Cardiac fibroblast (primary cell): ENCODE measurements around the gene FAM193B.

Experiments
- DNase-seq, 2 donors: peaks; one replicate each; pipeline versions ENCODE4 v3.0.0 to v3.0.0-alpha.2; 2010; ENCODE audit warnings: low read depth in 2 of 2
- H3K4me3 ChIP-seq, 2 donors: replicated peaks in 1 of 2; 1 replicate in 1 of 2; 2 replicates in 1 of 2; pipeline ENCODE4 v1.5.1; 2011; ENCODE audit warnings: low read depth in 2 of 2, low read length in 2 of 2, mild to moderate bottlenecking in 2 of 2, moderate library complexity in 1 of 2
- TF ChIP-seq, protein P1 (sequence below): IDR thresholded peaks from one replicate; pipeline ENCODE4 v1.5.1; 2011; ENCODE audit warnings: low read depth, mild to moderate bottlenecking, low read length, inconsistent platforms

The FAM193B gene

DNA sequence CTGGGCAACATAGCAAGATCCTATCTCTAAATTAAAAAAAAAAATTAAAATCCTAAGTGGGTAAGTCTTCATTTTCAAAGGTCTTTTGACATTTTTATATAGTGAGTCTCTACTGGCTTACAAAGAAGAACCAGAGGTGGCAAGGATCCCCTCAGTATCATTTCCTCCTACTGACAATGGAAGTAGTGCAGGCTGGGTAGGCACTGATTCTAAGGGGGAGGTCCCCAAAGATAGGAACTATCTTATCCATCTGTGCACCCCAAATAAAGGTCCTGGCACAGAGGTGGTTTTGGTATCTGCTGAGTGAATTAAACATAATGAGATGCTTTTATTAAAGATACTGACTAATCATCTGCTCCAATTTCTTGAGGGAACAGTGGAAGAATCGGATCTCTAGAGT is 4.2 kb downstream of the FAM193B start:
- no peak overlapping the region for H3K4me3 ChIP-seq
- no peak for DNase-seq
- TF ChIP-seq, protein P1, sequence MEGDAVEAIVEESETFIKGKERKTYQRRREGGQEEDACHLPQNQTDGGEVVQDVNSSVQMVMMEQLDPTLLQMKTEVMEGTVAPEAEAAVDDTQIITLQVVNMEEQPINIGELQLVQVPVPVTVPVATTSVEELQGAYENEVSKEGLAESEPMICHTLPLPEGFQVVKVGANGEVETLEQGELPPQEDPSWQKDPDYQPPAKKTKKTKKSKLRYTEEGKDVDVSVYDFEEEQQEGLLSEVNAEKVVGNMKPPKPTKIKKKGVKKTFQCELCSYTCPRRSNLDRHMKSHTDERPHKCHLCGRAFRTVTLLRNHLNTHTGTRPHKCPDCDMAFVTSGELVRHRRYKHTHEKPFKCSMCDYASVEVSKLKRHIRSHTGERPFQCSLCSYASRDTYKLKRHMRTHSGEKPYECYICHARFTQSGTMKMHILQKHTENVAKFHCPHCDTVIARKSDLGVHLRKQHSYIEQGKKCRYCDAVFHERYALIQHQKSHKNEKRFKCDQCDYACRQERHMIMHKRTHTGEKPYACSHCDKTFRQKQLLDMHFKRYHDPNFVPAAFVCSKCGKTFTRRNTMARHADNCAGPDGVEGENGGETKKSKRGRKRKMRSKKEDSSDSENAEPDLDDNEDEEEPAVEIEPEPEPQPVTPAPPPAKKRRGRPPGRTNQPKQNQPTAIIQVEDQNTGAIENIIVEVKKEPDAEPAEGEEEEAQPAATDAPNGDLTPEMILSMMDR = no peak

- no peak overlapping the region for H3K4me3 ChIP-seq
- TF ChIP-seq, protein P1 = no peak
- no peak for DNase-seq
Observed at GRCh38 chr5:177548495-177548894, 5.9 kb downstream of the FAM193B start.

GRCh38 chr5:177547736-177548135 is 6.6 kb downstream of the FAM193B start:
- TF ChIP-seq, protein P1 = no peak
- DNase-seq = no peak

DNA sequence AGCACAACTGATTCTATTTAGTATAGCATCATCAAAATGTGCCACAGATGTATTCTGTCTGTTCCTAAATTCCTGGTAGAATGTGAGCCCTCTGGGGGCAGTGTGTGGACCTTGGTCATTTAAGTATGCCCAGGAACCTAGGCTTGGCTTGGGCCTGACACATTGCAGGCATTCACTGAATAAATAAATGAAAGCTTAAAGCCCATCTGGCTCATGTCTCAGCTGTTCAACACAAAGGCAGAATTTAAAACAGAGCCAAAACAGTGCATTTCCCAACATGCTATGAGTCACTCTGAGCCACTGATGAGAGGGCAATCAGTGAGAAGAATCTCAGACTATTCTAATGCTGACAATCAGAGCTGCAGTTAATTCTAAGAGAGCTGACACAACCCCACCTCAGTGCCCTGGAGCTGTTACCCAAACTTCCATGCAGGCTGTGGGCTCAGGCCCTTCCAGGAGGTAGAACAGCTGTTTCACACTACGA is 8.1 kb downstream of the FAM193B start:
- TF ChIP-seq, protein P1 = no peak
- DNase-seq = peak; percentile 97 to 99
- no peak overlapping the region for H3K4me3 ChIP-seq

More at GRCh38 chr5:177547736-177548135, 6.6 kb downstream of the FAM193B start:
- H3K4me3 ChIP-seq = no peak overlapping the region

GRCh38 chr5:177545487-177546257 is 8.7 kb downstream of the FAM193B start:
- H3K4me3 ChIP-seq = no peak overlapping the region
- TF ChIP-seq, protein P1 = no peak
- DNase-seq = peak; percentile 95 to 98

GRCh38 chr5:177542816-177543465 is 11.4 kb downstream of the FAM193B start:
- no peak for DNase-seq
- TF ChIP-seq, protein P1 = no peak
- H3K4me3 ChIP-seq = no peak overlapping the region
